Measurements from ENCODE around the gene DVL1. TPM values are rescaled to one million over a fixed set of nuclear protein-coding genes. Genes with fewer than 3 reads are reported as not detected.
A peak's percentile ranks its signal among the peaks of the same experiment; 100 is the strongest.

Gene DVL1
- total RNA-seq, 2 experiments from 2014 or later, result 26.8 to 29.0 TPM

GRCh38 chr1:1291023-1291528 is 58.1 kb downstream of the DVL1 start:
- H3K4me3 Mint-ChIP-seq, result no peak overlapping the region
- no peaks in the 10 kb centered on the region for H3K27me3 Mint-ChIP-seq
- no peaks in the 10 kb centered on the region for H3K36me3 Mint-ChIP-seq
- DNase-seq, result no peak
- H3K4me1 Mint-ChIP-seq, result no peaks in the 10 kb centered on the region
- no peaks in the 10 kb centered on the region for H3K9me3 Mint-ChIP-seq
- H3K27ac Mint-ChIP-seq, result no peak overlapping the region

- no peaks in the 10 kb centered on the region for H3K4me1 Mint-ChIP-seq
- no peaks in the 10 kb centered on the region for H3K27me3 Mint-ChIP-seq
- no peaks in the 10 kb centered on the region for H3K36me3 Mint-ChIP-seq
- peak; percentile 65 for DNase-seq
- no peaks in the 10 kb centered on the region for H3K9me3 Mint-ChIP-seq
- no peak overlapping the region for H3K4me3 Mint-ChIP-seq
- no peak overlapping the region for H3K27ac Mint-ChIP-seq
These were observed 58.9 kb downstream of the DVL1 start for GRCh38 chr1:1290238-1290731.

GRCh38 chr1:1287288-1288110 is 61.7 kb downstream of the DVL1 start:
- Mint-ChIP-seq H3K27me3 (no peaks in the 10 kb centered on the region), H3K4me1 (no peaks in the 10 kb centered on the region), H3K9me3 (no peaks in the 10 kb centered on the region), H3K36me3 (no peaks in the 10 kb centered on the region), H3K4me3 (no peak overlapping the region), H3K27ac (no peak overlapping the region)
- DNase-seq, result no peak

- no peaks in the 10 kb centered on the region for H3K27me3 Mint-ChIP-seq
- no peaks in the 10 kb centered on the region for H3K36me3 Mint-ChIP-seq
- H3K4me3 Mint-ChIP-seq, result no peak overlapping the region
- H3K4me1 Mint-ChIP-seq, result no peaks in the 10 kb centered on the region
- no peak for DNase-seq
- no peaks in the 10 kb centered on the region for H3K9me3 Mint-ChIP-seq
- no peak overlapping the region for H3K27ac Mint-ChIP-seq
These were observed 62.6 kb downstream of the DVL1 start for GRCh38 chr1:1286313-1287261.

- Mint-ChIP-seq H3K4me3 (no peak overlapping the region), H3K27me3 (no peaks in the 10 kb centered on the region), H3K36me3 (no peaks in the 10 kb centered on the region), H3K4me1 (no peaks in the 10 kb centered on the region), H3K9me3 (no peaks in the 10 kb centered on the region), H3K27ac (no peak overlapping the region)
- no peak for DNase-seq
These were observed 63.5 kb downstream of the DVL1 start for GRCh38 chr1:1285611-1286311.

Other genes starting within 250 kb of the DVL1 start
- gene C1orf159, start 233.3 kb downstream of the DVL1 start, total RNA-seq, result 10 to 100 TPM; 18.9 to 19.0 TPM
- not detected for gene TTLL10, start 175.5 kb downstream of the DVL1 start, total RNA-seq
- gene TNFRSF18, start 142.8 kb downstream of the DVL1 start, total RNA-seq, result 10 to 100 TPM; 52.5 to 53.3 TPM
- gene TNFRSF4, start 135.3 kb downstream of the DVL1 start, total RNA-seq, result 100 to 1,000 TPM; 110 to 111 TPM
- gene SDF4, start 117.4 kb downstream of the DVL1 start, total RNA-seq, result 10 to 100 TPM; 85.9 to 95.9 TPM
- gene B3GALT6, start 117.2 kb downstream of the DVL1 start, total RNA-seq, result 10 to 100 TPM; 17.5 to 18.9 TPM
- gene C1QTNF12, start 102.7 kb downstream of the DVL1 start, total RNA-seq, result 1 to 10 TPM; 2.4 to 3.8 TPM
- gene UBE2J2, start 75.6 kb downstream of the DVL1 start, total RNA-seq, result 10 to 100 TPM; 69.9 to 70.6 TPM
- 1 to 10 TPM; 4.9 to 6.9 TPM for gene SCNN1D, start 69.0 kb downstream of the DVL1 start, total RNA-seq
- gene ACAP3, start 41.5 kb downstream of the DVL1 start, total RNA-seq, result 10 to 100 TPM; 26.6 to 28.4 TPM
- gene PUSL1, start 40.8 kb downstream of the DVL1 start, total RNA-seq, result 10 to 100 TPM; 29.6 to 30.0 TPM
- gene INTS11, start 24.8 kb downstream of the DVL1 start, total RNA-seq, result 100 to 1,000 TPM; 111 to 113 TPM
- 10 to 100 TPM; 12.2 to 13.7 TPM for gene CPTP, start 24.6 kb downstream of the DVL1 start, total RNA-seq
- under 1 TPM; 0.06 to 0.20 TPM for gene TAS1R3, start 18.1 kb downstream of the DVL1 start, total RNA-seq
- gene MXRA8, start 9.1 kb upstream of the DVL1 start, total RNA-seq, result under 1 TPM; 0.50 to 0.97 TPM
- gene AURKAIP1, start 25.8 kb upstream of the DVL1 start, total RNA-seq, result 100 to 1,000 TPM; 143 to 144 TPM
- 10 to 100 TPM; 91.6 to 92.2 TPM for gene CCNL2, start 49.9 kb upstream of the DVL1 start, total RNA-seq
- 100 to 1,000 TPM; 181 to 182 TPM for gene MRPL20, start 57.9 kb upstream of the DVL1 start, total RNA-seq
- gene ANKRD65, start 71.9 kb upstream of the DVL1 start, total RNA-seq, result not detected
- gene VWA1, start 86.3 kb upstream of the DVL1 start, total RNA-seq, result under 1 TPM; 0.25 to 0.44 TPM
- 1 to 10 TPM; 1.3 to 1.5 TPM for gene ATAD3C, start 100.3 kb upstream of the DVL1 start, total RNA-seq
- 10 to 100 TPM; 75.7 to 77.4 TPM for gene ATAD3B, start 122.3 kb upstream of the DVL1 start, total RNA-seq
- gene ATAD3A, start 162.7 kb upstream of the DVL1 start, total RNA-seq, result 10 to 100 TPM; 87.9 to 89.2 TPM
- under 1 TPM in 1 of 2 experiments, not detected in 1; 0.88 TPM for gene TMEM240, start 191.2 kb upstream of the DVL1 start, total RNA-seq
- gene SSU72, start 225.4 kb upstream of the DVL1 start, total RNA-seq, result 100 to 1,000 TPM; 124 to 131 TPM

All from activated naive CD8-positive, alpha-beta T cell treated with anti-CD3 and anti-CD28 coated beads for 36 hours (primary cell).